ENCODE results near the gene FAF1. TPM values are rescaled to one million over a fixed set of nuclear protein-coding genes. Genes with fewer than 3 reads are reported as not detected.

Gene FAF1
- total RNA-seq, 4 donors from 2014 or later, result 25.1 to 55.7 (median 38.8) TPM

GRCh38 chr1:50822035-50822776 is 137.9 kb downstream of the FAF1 start:
- DNase-seq (ENCODE audit: low spot score in 2 of 2), result no peak

GRCh38 chr1:50820545-50820944 is 139.5 kb downstream of the FAF1 start:
- no peak for DNase-seq (ENCODE audit: low spot score in 2 of 2)
- WGBS, 2 donors, result 70 to 80% methylated on average over 2 of the region's 2 CpGs
- TF ChIP-seq POLR2A (IDR thresholded peaks at IDR 0.05), result no peak
- TF ChIP-seq EP300 (IDR thresholded peaks at IDR 0.05), result no peak
- no peak for TF ChIP-seq CTCF (IDR thresholded peaks at IDR 0.05)

More at GRCh38 chr1:50822035-50822776, 137.9 kb downstream of the FAF1 start:
- Histone ChIP-seq H3K4me1 (no peaks in the 10 kb centered on the region), H3K27ac (no peak overlapping the region), H3K4me3 (no peak overlapping the region), H3K27me3 (no peaks in the 10 kb centered on the region), H3K9me3 (peaks cover 0 to 4% (median 0%) of the 10 kb centered on the region in 4 donors), H3K36me3 (no peaks in the 10 kb centered on the region)
- WGBS, 2 donors, result 70 to 73% methylated on average over 3 of the region's 3 CpGs
- TF ChIP-seq POLR2A (IDR thresholded peaks at IDR 0.05) (no peak), CTCF (IDR thresholded peaks at IDR 0.05) (no peak), EP300 (IDR thresholded peaks at IDR 0.05) (no peak)

GRCh38 chr1:50812346-50812745 is 147.7 kb downstream of the FAF1 start:
- Histone ChIP-seq H3K4me3 (no peak overlapping the region), H3K27ac (no peak overlapping the region), H3K27me3 (no peaks in the 10 kb centered on the region), H3K9me3 (peaks cover 0 to 19% (median 6%) of the 10 kb centered on the region in 4 donors), H3K4me1 (no peaks in the 10 kb centered on the region), H3K36me3 (peaks cover 0 to 8% (median 0%) of the 10 kb centered on the region in 3 donors)
- DNase-seq (ENCODE audit: low spot score in 2 of 2), result no peak
- 94% methylated on average over 4 of the region's 4 CpGs for WGBS, 2 donors
- TF ChIP-seq POLR2A (IDR thresholded peaks at IDR 0.05) (no peak), EP300 (IDR thresholded peaks at IDR 0.05) (no peak), CTCF (IDR thresholded peaks at IDR 0.05) (no peak)

More at GRCh38 chr1:50820545-50820944, 139.5 kb downstream of the FAF1 start:
- H3K27ac ChIP-seq, result no peak overlapping the region
- no peaks in the 10 kb centered on the region for H3K36me3 ChIP-seq
- H3K9me3 ChIP-seq, result no peaks in the 10 kb centered on the region
- H3K27me3 ChIP-seq, result no peaks in the 10 kb centered on the region
- no peak overlapping the region for H3K4me3 ChIP-seq
- no peaks in the 10 kb centered on the region for H3K4me1 ChIP-seq

GRCh38 chr1:50808296-50808695 is 151.8 kb downstream of the FAF1 start:
- Histone ChIP-seq H3K27ac (no peak overlapping the region), H3K9me3 (peaks cover 0 to 21% (median 8%) of the 10 kb centered on the region in 4 donors), H3K4me3 (no peak overlapping the region), H3K36me3 (peaks cover 0 to 8% (median 0%) of the 10 kb centered on the region in 3 donors), H3K4me1 (peaks cover 0 to 3% (median 0%) of the 10 kb centered on the region in 4 donors), H3K27me3 (no peaks in the 10 kb centered on the region)
- no peak for DNase-seq (ENCODE audit: low spot score in 2 of 2)
- 95 to 99% methylated on average over 3 of the region's 3 CpGs for WGBS, 2 donors
- TF ChIP-seq EP300 (IDR thresholded peaks at IDR 0.05), result no peak
- no peak for TF ChIP-seq CTCF (IDR thresholded peaks at IDR 0.05)
- no peak for TF ChIP-seq POLR2A (IDR thresholded peaks at IDR 0.05)

GRCh38 chr1:50796272-50796671 is 163.8 kb downstream of the FAF1 start:
- no peaks in the 10 kb centered on the region for H3K9me3 ChIP-seq
- H3K27ac ChIP-seq, result no peak overlapping the region
- no peaks in the 10 kb centered on the region for H3K27me3 ChIP-seq
- 87 to 88% methylated on average over 2 of the region's 2 CpGs for WGBS, 2 donors
- DNase-seq (ENCODE audit: low spot score in 2 of 2), result no peak
- H3K4me3 ChIP-seq, result no peak overlapping the region
- TF ChIP-seq POLR2A (IDR thresholded peaks at IDR 0.05) (no peak), EP300 (IDR thresholded peaks at IDR 0.05) (no peak), CTCF (IDR thresholded peaks at IDR 0.05) (no peak)
- H3K36me3 ChIP-seq, result no peaks in the 10 kb centered on the region
- H3K4me1 ChIP-seq, result peaks cover 0 to 5% (median 0%) of the 10 kb centered on the region in 4 donors

Data from tibial nerve (tissue), 4 donors.